B cell (primary cell): Measurements from ENCODE around the gene ZNF254. TPM values are rescaled to one million over a fixed set of nuclear protein-coding genes. Genes with fewer than 3 reads are reported as not detected.
"Not testable (repeated sequence)": the region's sequence is repeated elsewhere in the genome, so short reads cannot be mapped to it uniquely, and the experiment has no call there.

Experiments
- ATAC-seq: fragments of 200-7000 bp; cut with Tn5 transposase; one replicate; pipeline ENCODE4 v1.10.0; 2021; ENCODE audit warnings: low read depth, mild to moderate bottlenecking, moderate number of reproducible peaks, moderate library complexity
- CTCF ChIA-PET: fragments of 350-600 bp; sonication (Branson Sonifier 250); formaldehyde crosslinking; loops from one replicate; lab custom pipeline; 2021; ENCODE audit warnings: antibody characterized with exemption, inconsistent platforms; lab: Charles Lee
- POLR2A ChIA-PET: fragments of 350-600 bp; sonication (Branson Sonifier 250); formaldehyde crosslinking; loops from one replicate; lab custom pipeline; 2021; ENCODE audit warnings: antibody characterized with exemption; lab: Charles Lee
- DNase-seq: peaks from one replicate; pipeline ENCODE4 v3.0.0; 2013
- H2AFZ ChIP-seq: 2 replicates; pipeline ENCODE4 v1.6.1; 2012; ENCODE audit warnings: mild to moderate bottlenecking, low read depth, low read length; ENCODE audit not compliant: insufficient read depth, poor library complexity, severe bottlenecking
- H3K27ac ChIP-seq, 2 donors: 1 replicate in 1 of 2; 2 replicates in 1 of 2; pipeline ENCODE4 v1.5.1; 2012 to 2013; ENCODE audit warnings: low read length in 2 of 2, mild to moderate bottlenecking in 2 of 2, moderate library complexity in 1 of 2
- H3K27me3 ChIP-seq, 4 experiments: fragments of 200-600 bp in 1 of 4; sonication (generic) in 1 of 4; replicated peaks in 1 of 4; 1 replicate in 2 of 4; 2 replicates in 2 of 4; pipeline versions ENCODE4 v1.6.1 to v1.7.0; 2013 to 2016; ENCODE audit warnings: low read length in 3 of 4, mild to moderate bottlenecking in 2 of 4, mixed read lengths in 1 of 4, moderate library complexity in 1 of 4; ENCODE audit not compliant: insufficient read depth in 4 of 4, control insufficient read depth in 3 of 4; ENCODE audit errors: control extremely low read depth in 1 of 4
- H3K36me3 ChIP-seq, 2 experiments: replicated peaks in 1 of 2; 1 replicate in 1 of 2; 2 replicates in 1 of 2; pipeline versions ENCODE4 v1.6.1 to v1.7.1; 2013; ENCODE audit warnings: low read length in 1 of 2; ENCODE audit not compliant: insufficient read depth in 2 of 2, control insufficient read depth in 1 of 2; ENCODE audit errors: control extremely low read depth in 1 of 2, extremely low read depth in 1 of 2
- H3K4me1 ChIP-seq, 2 donors: fragments of 200-600 bp in 1 of 2; sonication (generic) in 1 of 2; 1 replicate in 1 of 2; 2 replicates in 1 of 2; pipeline versions ENCODE4 v1.5.1 to v1.6.1; 2013 to 2017; ENCODE audit warnings: low read length in 2 of 2; ENCODE audit not compliant: control insufficient read depth in 2 of 2, insufficient read depth in 2 of 2
- H3K4me2 ChIP-seq: replicated peaks from 2 replicates; pipeline ENCODE3; 2012; ENCODE audit warnings: mild to moderate bottlenecking, low read depth, low read length; ENCODE audit not compliant: poor library complexity, severe bottlenecking
- H3K4me3 ChIP-seq, 5 experiments: fragments of 200-600 bp in 1 of 5; sonication (generic) in 1 of 5; 1 replicate in 3 of 5; 2 replicates in 2 of 5; pipeline versions ENCODE4 v1.5.1 to v1.7.0; 2011 to 2016; ENCODE audit warnings: low read length in 4 of 5, mild to moderate bottlenecking in 4 of 5, low read depth in 2 of 5, control low read depth in 1 of 5, moderate library complexity in 1 of 5; ENCODE audit not compliant: insufficient read depth in 1 of 5; ENCODE audit errors: control extremely low read depth in 1 of 5, extremely low read depth in 1 of 5
- H3K79me2 ChIP-seq: fragments of 200-600 bp; sonication (generic); one replicate; pipeline ENCODE4 v1.6.0; 2016; ENCODE audit warnings: low read length; ENCODE audit not compliant: control insufficient read depth, insufficient read depth
- H3K9ac ChIP-seq: fragments of 200-600 bp; sonication (generic); 2 replicates; pipeline ENCODE4 v1.6.1; 2017; ENCODE audit warnings: mild to moderate bottlenecking, low read length, moderate library complexity
- H3K9me3 ChIP-seq, 3 donors: one replicate each; pipeline versions ENCODE4 v1.6.1 to v1.7.1; 2013; ENCODE audit warnings: low read length in 2 of 3; ENCODE audit not compliant: control insufficient read depth in 2 of 3, insufficient read depth in 1 of 3; ENCODE audit errors: control extremely low read depth in 1 of 3
- H4K20me1 ChIP-seq: 2 replicates; pipeline ENCODE4 v1.6.0; 2012; ENCODE audit warnings: mild to moderate bottlenecking, low read length; ENCODE audit not compliant: insufficient read depth, control insufficient read depth, poor library complexity, severe bottlenecking
- H3K27ac Mint-ChIP-seq: one replicate; pipeline ENCODE4 v1.8.0; 2021; ENCODE audit warnings: mixed read lengths
- H3K27me3 Mint-ChIP-seq: one replicate; pipeline ENCODE4 v1.8.0; 2021; ENCODE audit warnings: mixed read lengths
- H3K4me1 Mint-ChIP-seq: one replicate; pipeline ENCODE4 v1.8.0; 2021; ENCODE audit warnings: mixed read lengths
- H3K4me3 Mint-ChIP-seq: one replicate; pipeline ENCODE4 v1.8.0; 2021; ENCODE audit warnings: mixed read lengths
- H3K9me3 Mint-ChIP-seq: one replicate; pipeline ENCODE4 v1.8.0; 2022; ENCODE audit warnings: mixed read lengths; ENCODE audit not compliant: insufficient read depth
- EZH2 ChIP-seq: IDR thresholded peaks from 2 replicates; pipeline ENCODE4 v1.6.1; 2012; ENCODE audit warnings: borderline replicate concordance, low read depth, mild to moderate bottlenecking, moderate library complexity, low read length; ENCODE audit not compliant: insufficient read depth, poor library complexity, severe bottlenecking
- WGBS: methylation state at CpG from one replicate; pipeline ENCODE4 v1.1.5; 2013; ENCODE audit warnings: missing lambda C conversion rate; ENCODE audit not compliant: insufficient coverage; 5-methylcytosine and 5-hydroxymethylcytosine counted together
- intact Hi-C: fragments of 100-400 bp; cut with micrococcal nuclease; formaldehyde crosslinking; loops from one replicate; pipeline ENCODE4 v1.10.0; 2022
- polyA minus RNA-seq: library from RNA; depleted of rRNA, polyadenylated mRNA; stranded (reverse); fragments of >200 nt; gene quantifications from 2 replicates; pipeline ENCODE4 v1.2.3, GENCODE V29; 2012
- polyA plus RNA-seq: library from polyadenylated mRNA; depleted of rRNA; stranded (reverse); fragments of >200 nt; gene quantifications from 2 replicates; pipeline ENCODE4 v1.2.3, GENCODE V29; 2012
- total RNA-seq, 2 donors: library from RNA; stranded (reverse); fragments of 120-200 nt in 1 of 2; gene quantifications; 1 replicate in 1 of 2; 2 replicates in 1 of 2; pipeline versions ENCODE4 v1.2.3 to v1.2.4, GENCODE V29; 2013 to 2022
- TF ChIP-seq, protein P1 (sequence below): fragments of 200-600 bp; IDR thresholded peaks from one replicate; pipeline ENCODE4 v1.8.0; 2022; ENCODE audit warnings: antibody characterized with exemption, mild to moderate bottlenecking

The ZNF254 gene
- total RNA-seq (25.2 and 28.8 TPM in 2 replicates), polyA plus RNA-seq (4.2 and 7.2 TPM in 2 replicates), polyA minus RNA-seq (13.0 and 14.9 TPM in 2 replicates)
- total RNA-seq (2013): 24.8 TPM

DNA sequence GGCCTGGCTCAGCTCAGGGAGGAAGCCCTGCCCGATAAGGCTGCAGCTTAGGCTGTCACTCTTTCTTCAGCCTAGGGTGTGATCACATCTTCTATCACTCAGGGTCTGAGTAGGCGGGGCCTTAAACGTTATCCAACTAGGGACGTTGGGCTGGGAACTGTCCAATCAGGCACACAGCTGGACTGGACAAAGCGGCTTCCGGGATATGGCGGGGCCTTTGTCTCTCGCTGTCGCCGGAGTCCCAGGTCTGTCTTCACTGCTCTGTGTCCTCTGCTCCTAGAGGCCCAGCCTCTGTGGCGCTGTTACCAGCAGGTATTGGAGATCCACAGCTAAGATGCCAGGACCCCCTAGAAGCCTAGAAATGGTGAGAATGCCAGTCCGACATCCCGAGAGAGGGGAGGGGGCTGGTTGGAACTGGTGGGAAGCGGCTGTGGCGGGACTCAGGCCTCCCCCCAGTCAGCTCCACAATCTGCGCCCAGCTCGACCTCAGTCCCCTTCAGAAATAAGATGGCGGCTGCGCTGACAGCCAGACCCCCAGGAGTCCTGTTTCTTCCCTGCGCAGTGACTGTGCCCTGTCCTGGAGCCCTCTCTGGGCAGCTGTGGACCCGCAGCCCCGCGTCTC is at the start of gene ZNF254:
Gene ZNF254, plus strand, starts transcription at position 214 of the 622 bp plus-strand sequence. Its CDS starts 121 bp downstream, at position 335.
- H3K9ac ChIP-seq: peak within 1 kb of the TSS; percentile 92
- H3K4me1 ChIP-seq: peaks cover 0 to 14% of the 10 kb centered on the region in 2 donors
- H3K9me3 ChIP-seq: no peaks in the 10 kb centered on the region
- Mint-ChIP-seq H3K4me1 (peaks cover 15% of the 10 kb centered on the region), H3K9me3 (no peaks in the 10 kb centered on the region), H3K27ac (peak within 1 kb of the TSS; percentile 95), H3K27me3 (no peaks in the 10 kb centered on the region), H3K4me3 (peak within 1 kb of the TSS; percentile 96)
- H3K27ac ChIP-seq: peak within 1 kb of the TSS; percentile 84 to 89
- H3K27me3 ChIP-seq: no peaks in the 10 kb centered on the region
- peaks cover 53% of the 10 kb centered on the region for H3K79me2 ChIP-seq
- peak within 1 kb of the TSS; percentile 87 for H3K4me2 ChIP-seq
- 2% methylated on average over 21 of the region's 23 CpGs for WGBS
- DNase-seq (peak; percentile 89), ATAC-seq (peak; percentile 99)
- H3K36me3 ChIP-seq: no peaks in the 10 kb centered on the region
- intact Hi-C loops: loop anchor here (1.0 to 5.0 kb wide), 5 partner anchors 54 to 692 kb away; partner anchors contain the start of genes ZNF675, ZNF726 and ZNF91
- ChIA-PET CTCF (interaction anchor here (0.6 to 1.3 kb wide), 2 partner anchors 54 to 324 kb away, joined by 3 to 5 read pairs; a partner anchor contains a TSS), POLR2A (interaction anchor here (0.6 to 2.3 kb wide), 6 partner anchors 12 to 837 kb away, joined by 4 to 7 read pairs (median 6); partner anchors contain the start of genes ZNF724, ZNF726 and ZNF91)
- peak within 1 kb of the TSS; percentile 78 for H2AFZ ChIP-seq
- no peaks in the 10 kb centered on the region for H4K20me1 ChIP-seq
- TF ChIP-seq, protein P1, sequence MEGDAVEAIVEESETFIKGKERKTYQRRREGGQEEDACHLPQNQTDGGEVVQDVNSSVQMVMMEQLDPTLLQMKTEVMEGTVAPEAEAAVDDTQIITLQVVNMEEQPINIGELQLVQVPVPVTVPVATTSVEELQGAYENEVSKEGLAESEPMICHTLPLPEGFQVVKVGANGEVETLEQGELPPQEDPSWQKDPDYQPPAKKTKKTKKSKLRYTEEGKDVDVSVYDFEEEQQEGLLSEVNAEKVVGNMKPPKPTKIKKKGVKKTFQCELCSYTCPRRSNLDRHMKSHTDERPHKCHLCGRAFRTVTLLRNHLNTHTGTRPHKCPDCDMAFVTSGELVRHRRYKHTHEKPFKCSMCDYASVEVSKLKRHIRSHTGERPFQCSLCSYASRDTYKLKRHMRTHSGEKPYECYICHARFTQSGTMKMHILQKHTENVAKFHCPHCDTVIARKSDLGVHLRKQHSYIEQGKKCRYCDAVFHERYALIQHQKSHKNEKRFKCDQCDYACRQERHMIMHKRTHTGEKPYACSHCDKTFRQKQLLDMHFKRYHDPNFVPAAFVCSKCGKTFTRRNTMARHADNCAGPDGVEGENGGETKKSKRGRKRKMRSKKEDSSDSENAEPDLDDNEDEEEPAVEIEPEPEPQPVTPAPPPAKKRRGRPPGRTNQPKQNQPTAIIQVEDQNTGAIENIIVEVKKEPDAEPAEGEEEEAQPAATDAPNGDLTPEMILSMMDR: no peak
- no peak for TF ChIP-seq EZH2
- H3K4me3 ChIP-seq: peak within 1 kb of the TSS; percentile 61 to 91 (median 74)

DNA sequence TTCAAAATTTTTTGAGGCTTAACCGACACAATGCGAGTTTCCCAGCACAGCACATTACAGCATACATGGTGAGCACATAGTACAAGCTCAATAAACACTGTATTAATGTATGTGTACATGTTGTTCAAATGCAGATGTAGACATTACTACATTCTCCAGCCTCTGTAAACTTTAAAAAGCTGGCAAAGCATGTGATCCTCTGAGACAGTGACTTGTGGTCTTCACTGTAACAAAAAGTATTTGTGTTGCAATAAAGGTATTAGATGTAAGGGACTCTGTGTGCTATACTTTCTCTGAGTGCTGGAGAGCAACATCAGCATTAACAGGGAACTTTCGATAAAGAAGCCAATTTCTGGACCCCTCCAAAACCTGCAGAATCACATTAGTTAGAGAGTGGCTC is 46.4 kb upstream of the ZNF254 start:
- Histone ChIP-seq H3K4me2 (no peak overlapping the region), H3K79me2 (peaks cover 44% of the 10 kb centered on the region), H3K4me3 (no peak overlapping the region), H3K27me3 (no peaks in the 10 kb centered on the region), H3K9me3 (no peaks in the 10 kb centered on the region), H4K20me1 (peaks cover 8% of the 10 kb centered on the region), H2AFZ (no peak overlapping the region), H3K4me1 (peaks cover 2 to 6% of the 10 kb centered on the region in 2 donors), H3K9ac (no peak overlapping the region), H3K36me3 (peaks cover 7 to 24% of the 10 kb centered on the region in 2 experiments), H3K27ac (no peak overlapping the region)
- H3K27me3 Mint-ChIP-seq: no peaks in the 10 kb centered on the region
- peaks cover 19% of the 10 kb centered on the region for H3K4me1 Mint-ChIP-seq
- intact Hi-C loops: no loop called here
- no peak for ATAC-seq
- H3K4me3 Mint-ChIP-seq: no peak overlapping the region
- no peak for DNase-seq
- no peaks in the 10 kb centered on the region for H3K9me3 Mint-ChIP-seq
- H3K27ac Mint-ChIP-seq: no peak overlapping the region
- 100% methylated on average over 1 of the region's 3 CpGs for WGBS
- ChIA-PET CTCF (no interaction called here), POLR2A (no interaction called here)
- TF ChIP-seq, protein P1: no peak
- TF ChIP-seq EZH2: no peak

DNA sequence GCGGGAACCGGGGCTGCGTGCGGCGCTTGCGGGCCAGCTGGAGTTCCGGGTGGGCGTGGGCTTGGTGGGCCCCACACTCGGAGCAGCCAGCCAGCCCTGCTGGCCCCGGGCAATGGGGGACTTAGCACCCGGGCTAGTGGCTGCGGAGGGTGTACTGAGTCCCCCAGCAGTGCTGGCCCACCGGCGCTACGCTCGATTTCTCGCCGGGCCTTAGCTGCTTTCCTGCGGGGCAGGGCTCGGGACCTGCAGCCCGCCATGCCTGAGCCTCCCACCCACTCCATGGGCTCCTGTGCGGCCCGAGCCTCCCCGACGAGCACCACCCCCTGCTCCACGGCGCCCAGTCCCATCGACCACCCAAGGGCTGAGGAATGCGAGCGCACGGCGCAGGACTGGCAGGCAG is 45.7 kb upstream of the ZNF254 start:
- peaks cover 14% of the 10 kb centered on the region for H3K4me1 Mint-ChIP-seq
- Histone ChIP-seq H3K79me2 (peaks cover 37% of the 10 kb centered on the region), H3K36me3 (peaks cover 7 to 27% of the 10 kb centered on the region in 2 experiments)
- H3K9ac ChIP-seq, H3K4me3 ChIP-seq, H3K27ac Mint-ChIP-seq, ATAC-seq, H3K27me3 Mint-ChIP-seq, H2AFZ ChIP-seq, DNase-seq, POLR2A ChIA-PET, H3K4me3 Mint-ChIP-seq, H3K27me3 ChIP-seq, intact Hi-C loops, H3K27ac ChIP-seq, H3K4me2 ChIP-seq, H3K4me1 ChIP-seq, CTCF ChIA-PET, H3K9me3 Mint-ChIP-seq, H3K9me3 ChIP-seq, H4K20me1 ChIP-seq: not testable (repeated sequence)
- no CpG with 5 or more reads among the region's 32 CpGs for whole genome bisulfite sequencing
